Inflammatory macrophage treated with lipopolysaccharide for 1 hour (primary cell): Measurements from ENCODE around the gene ACTL8.

Source experiments
- DNase-seq, 2 donors: peaks; one replicate each; pipeline ENCODE4 v3.0.0-alpha.2; 2020 to 2022

Gene ACTL8

GRCh38 chr1:17773591-17774326, 18.6 kb downstream of the ACTL8 start:
- no peak for DNase-seq

GRCh38 chr1:17774452-17774851, 19.3 kb downstream of the ACTL8 start:
- no peak for DNase-seq

- DNase-seq, result no peak
Observed at GRCh38 chr1:17775796-17776195, 20.7 kb downstream of the ACTL8 start.

- no peak for DNase-seq
Observed at GRCh38 chr1:17776426-17776825, 21.3 kb downstream of the ACTL8 start.

GRCh38 chr1:17777330-17777729, 22.2 kb downstream of the ACTL8 start:
- no peak for DNase-seq

GRCh38 chr1:17777818-17778217, 22.7 kb downstream of the ACTL8 start:
- DNase-seq, result no peak

- no peak for DNase-seq
Observed at GRCh38 chr1:17780916-17781315, 25.8 kb downstream of the ACTL8 start.

- no peak for DNase-seq
Observed at GRCh38 chr1:17789926-17790325, 34.8 kb downstream of the ACTL8 start.

GRCh38 chr1:17790383-17791054, 35.4 kb downstream of the ACTL8 start:
- DNase-seq, result no peak

- no peak for DNase-seq
Observed at GRCh38 chr1:17791055-17791390, 35.9 kb downstream of the ACTL8 start.

- DNase-seq, result no peak
Observed at GRCh38 chr1:17791480-17791879, 36.3 kb downstream of the ACTL8 start.

GRCh38 chr1:17792421-17792820, 37.3 kb downstream of the ACTL8 start:
- DNase-seq, result no peak

- no peak for DNase-seq
Observed at GRCh38 chr1:17795081-17795809, 40.1 kb downstream of the ACTL8 start.

GRCh38 chr1:17795836-17796645, 40.9 kb downstream of the ACTL8 start:
- DNase-seq, result no peak

GRCh38 chr1:17797478-17797877, 42.3 kb downstream of the ACTL8 start:
- DNase-seq, result no peak

- DNase-seq, result no peak
Observed at GRCh38 chr1:17798011-17798410, 42.9 kb downstream of the ACTL8 start.

GRCh38 chr1:17798799-17799382, 43.8 kb downstream of the ACTL8 start:
- DNase-seq, result no peak

- DNase-seq, result no peak
Observed at GRCh38 chr1:17799642-17800041, 44.5 kb downstream of the ACTL8 start.

GRCh38 chr1:17802164-17802563, 47.0 kb downstream of the ACTL8 start:
- DNase-seq, result no peak

- DNase-seq, result no peak
Observed at GRCh38 chr1:17802945-17803344, 47.8 kb downstream of the ACTL8 start.

- DNase-seq, result no peak
Observed at GRCh38 chr1:17805869-17806684, 50.9 kb downstream of the ACTL8 start.

- no peak for DNase-seq
Observed at GRCh38 chr1:17808816-17809215, 53.7 kb downstream of the ACTL8 start.
